ENCODE results near the gene PACS2.

Gene PACS2

DNA sequence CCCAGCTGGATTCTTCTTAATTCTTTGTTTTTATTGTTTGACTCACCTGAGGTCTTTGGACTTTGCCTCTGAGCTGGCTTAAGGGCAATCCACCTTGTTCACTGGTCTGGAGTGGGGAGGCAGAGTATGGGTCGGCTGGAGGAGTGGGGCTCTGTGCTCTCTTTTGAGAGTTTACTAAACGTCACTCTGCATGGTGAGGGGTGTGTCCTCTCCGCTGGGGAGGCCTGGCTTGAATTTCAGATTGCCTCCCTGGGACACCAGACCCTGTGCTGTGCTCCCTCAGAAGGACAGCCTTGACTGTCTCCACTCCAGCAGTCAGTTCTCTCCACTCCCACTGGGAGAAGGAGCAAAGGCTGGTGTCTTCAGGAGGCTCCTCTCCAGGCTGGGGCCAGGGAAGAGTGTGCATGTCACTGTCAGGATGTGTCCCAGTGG, 103.2 kb downstream of the PACS2 start:
- TF ChIP-seq, protein P1, sequence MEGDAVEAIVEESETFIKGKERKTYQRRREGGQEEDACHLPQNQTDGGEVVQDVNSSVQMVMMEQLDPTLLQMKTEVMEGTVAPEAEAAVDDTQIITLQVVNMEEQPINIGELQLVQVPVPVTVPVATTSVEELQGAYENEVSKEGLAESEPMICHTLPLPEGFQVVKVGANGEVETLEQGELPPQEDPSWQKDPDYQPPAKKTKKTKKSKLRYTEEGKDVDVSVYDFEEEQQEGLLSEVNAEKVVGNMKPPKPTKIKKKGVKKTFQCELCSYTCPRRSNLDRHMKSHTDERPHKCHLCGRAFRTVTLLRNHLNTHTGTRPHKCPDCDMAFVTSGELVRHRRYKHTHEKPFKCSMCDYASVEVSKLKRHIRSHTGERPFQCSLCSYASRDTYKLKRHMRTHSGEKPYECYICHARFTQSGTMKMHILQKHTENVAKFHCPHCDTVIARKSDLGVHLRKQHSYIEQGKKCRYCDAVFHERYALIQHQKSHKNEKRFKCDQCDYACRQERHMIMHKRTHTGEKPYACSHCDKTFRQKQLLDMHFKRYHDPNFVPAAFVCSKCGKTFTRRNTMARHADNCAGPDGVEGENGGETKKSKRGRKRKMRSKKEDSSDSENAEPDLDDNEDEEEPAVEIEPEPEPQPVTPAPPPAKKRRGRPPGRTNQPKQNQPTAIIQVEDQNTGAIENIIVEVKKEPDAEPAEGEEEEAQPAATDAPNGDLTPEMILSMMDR (IDR thresholded peaks at IDR 0.05), result no peak
- Histone ChIP-seq H3K27ac (no peak overlapping the region), H3K4me3 (no peak overlapping the region)
- DNase-seq (ENCODE audit: low spot score), result no peak

DNA sequence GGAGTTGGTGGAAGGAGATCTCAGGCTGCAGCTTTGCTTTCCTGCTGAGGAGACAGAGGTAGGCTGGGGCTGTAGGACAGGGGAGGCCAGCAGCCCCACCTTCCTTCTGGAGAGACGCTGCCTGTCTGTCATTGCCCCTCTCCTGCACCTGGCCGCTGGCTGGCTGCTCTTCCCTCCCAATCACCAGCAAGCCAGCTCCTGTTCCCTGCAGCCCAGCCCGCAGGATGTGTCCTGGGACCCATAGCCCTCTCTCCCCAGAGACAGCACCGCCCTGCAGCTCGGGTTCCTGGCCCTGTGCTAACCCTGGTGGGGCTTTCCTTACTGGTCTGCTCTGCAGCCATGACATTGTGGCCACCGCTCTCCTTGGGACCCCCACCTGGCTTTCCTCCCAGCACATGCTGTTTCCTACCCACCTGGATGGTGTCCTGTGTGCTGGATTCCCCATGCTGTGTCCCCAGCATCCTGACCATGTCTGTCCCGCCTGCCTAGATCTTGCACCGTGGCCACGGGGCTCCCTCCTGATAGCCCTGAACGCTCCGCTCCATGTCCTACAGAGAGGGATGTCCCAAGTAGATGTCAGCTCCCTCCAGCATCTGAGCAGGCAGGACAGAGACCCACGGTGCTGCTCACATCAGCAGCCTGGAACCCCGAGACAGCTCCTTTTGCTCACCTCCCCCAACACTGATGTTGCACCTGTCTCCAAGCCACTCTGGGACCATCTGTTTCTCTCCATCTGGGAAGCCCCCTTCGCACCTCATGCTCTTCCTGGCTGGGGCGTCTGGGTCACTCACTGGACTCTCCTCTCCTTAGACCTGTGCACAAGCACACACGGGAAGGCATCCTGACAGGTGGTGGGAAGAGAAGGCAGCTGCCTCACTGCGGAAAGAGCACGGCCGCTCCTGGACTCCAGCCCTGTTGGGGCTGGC, 104.0 kb downstream of the PACS2 start:
- TF ChIP-seq, protein P1 (IDR thresholded peaks at IDR 0.05), result no peak
- peak overlapping the region; percentile 95 for H3K4me3 ChIP-seq
- peak; percentile 75 for DNase-seq (ENCODE audit: low spot score)
- no peak overlapping the region for H3K27ac ChIP-seq

- TF ChIP-seq, protein P1 (IDR thresholded peaks at IDR 0.05), result no peak
- Histone ChIP-seq H3K27ac (peak within 1 kb of the TSS; percentile 62 to 91), H3K4me3 (peak within 1 kb of the TSS; percentile 95)
- peak; percentile 77 for DNase-seq (ENCODE audit: low spot score)
Observed at GRCh38 chr14:105419195-105420091, 104.9 kb downstream of the PACS2 start, which contains the start of gene MTA1. TSS of gene MTA1 (plus strand) at chr14:105419827. CDS start at chr14:105420036, 209 bp downstream.

DNA sequence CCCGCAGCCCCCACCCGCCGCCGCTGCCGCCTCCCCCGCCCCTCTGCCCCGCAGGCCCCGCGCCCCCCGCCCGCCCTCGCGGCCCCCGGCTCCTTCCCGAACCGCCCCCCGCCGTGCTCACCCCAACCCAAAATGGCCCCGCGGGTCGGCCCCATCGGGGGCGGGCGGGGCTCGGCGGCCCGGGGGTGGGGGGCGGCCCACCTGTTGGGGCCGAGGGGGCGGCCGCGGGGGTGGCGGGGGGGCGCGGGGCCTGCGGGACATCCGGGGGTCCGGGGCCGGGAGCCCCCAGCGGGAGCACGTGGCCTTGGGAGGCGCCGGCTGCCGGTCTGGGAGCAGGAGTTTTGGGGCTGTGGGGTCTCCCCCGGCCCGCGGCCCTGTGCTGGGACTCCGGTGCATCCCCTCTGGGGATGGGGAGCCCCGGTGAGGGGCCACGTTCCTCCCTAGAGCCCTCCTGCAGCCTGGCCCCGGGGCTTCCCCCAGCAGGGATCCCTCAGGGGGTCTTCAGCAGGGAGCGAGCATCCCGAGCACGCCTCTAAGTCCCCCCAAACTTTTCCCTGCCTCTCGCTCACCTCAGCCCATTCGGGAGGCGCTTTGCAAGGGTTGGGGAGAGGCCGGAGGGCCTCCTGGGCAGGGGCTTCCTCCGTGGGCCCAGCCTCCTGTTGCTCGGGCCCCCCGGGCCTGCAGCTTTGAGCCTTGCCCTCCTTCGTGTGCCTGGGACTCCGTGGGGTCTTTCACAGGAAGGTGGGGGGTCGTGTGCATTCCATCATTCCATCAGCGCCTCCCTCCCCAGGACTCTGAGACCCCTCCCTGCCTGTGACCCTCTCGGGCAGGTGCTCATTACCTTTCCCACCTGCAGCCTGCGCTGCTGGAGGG, 105.8 kb downstream of the PACS2 start:
- Histone ChIP-seq H3K27ac (peak overlapping the region; percentile 57 to 91), H3K4me3 (peak overlapping the region; percentile 95)
- TF ChIP-seq, protein P1 (IDR thresholded peaks at IDR 0.05), result no peak
- no peak for DNase-seq (ENCODE audit: low spot score)

DNA sequence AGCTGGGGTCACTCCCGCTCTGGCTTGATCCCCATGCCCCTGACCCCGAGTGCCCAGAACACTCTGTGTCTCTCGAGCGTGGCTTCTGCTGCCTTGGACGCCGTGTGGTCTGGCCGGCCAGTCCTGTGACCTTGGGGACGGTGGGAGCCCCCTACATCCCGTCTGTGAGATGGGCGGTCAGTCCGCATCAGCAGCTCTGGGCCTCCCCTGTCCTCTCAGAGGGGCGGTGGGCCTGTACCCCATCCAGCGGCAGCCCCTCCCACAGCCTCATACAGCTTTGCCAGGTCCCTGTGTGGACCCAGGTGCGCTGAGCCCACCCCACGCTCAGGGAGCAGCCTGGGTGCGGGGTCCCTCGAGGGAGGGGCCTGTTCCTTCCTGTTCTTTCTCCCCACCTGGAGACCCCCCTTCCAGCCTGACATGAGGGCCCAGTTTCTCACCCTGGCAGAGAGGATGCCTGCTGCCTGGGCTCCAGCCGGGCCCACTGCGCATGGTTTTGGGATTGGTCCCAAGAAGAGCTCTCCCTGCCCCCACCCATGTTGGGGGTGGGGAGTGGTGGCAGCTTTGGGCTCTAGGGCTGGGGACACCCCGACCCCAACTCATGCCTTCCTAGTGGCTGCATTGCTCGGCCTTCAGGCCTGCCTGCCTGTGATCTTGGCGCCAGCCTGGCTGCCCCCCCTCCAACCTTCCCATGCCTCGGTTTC, 106.6 kb downstream of the PACS2 start:
- Histone ChIP-seq H3K27ac (peak overlapping the region; percentile 25 to 91), H3K4me3 (peak overlapping the region; percentile 95)
- DNase-seq (ENCODE audit: low spot score), result no peak

More for the DNA sequence above, 106.6 kb downstream of the PACS2 start:
- TF ChIP-seq, protein P1 (IDR thresholded peaks at IDR 0.05), result no peak
